ENCODE data around the gene NEFH. TPM values are rescaled to one million over a fixed set of nuclear protein-coding genes. Genes with fewer than 3 reads are reported as not detected.

Gene NEFH
- total RNA-seq, 1 experiment from 2014 or later: not detected

GRCh38 chr22:29493636-29494035 is 13.6 kb downstream of the NEFH start:
- DNase-seq (ENCODE audit: low spot score): no peak

- no peak for DNase-seq (ENCODE audit: low spot score)
Observed at GRCh38 chr22:29499852-29500251, 19.8 kb downstream of the NEFH start.

GRCh38 chr22:29503811-29504372 is 23.9 kb downstream of the NEFH start:
- DNase-seq (ENCODE audit: low spot score): no peak

DNA sequence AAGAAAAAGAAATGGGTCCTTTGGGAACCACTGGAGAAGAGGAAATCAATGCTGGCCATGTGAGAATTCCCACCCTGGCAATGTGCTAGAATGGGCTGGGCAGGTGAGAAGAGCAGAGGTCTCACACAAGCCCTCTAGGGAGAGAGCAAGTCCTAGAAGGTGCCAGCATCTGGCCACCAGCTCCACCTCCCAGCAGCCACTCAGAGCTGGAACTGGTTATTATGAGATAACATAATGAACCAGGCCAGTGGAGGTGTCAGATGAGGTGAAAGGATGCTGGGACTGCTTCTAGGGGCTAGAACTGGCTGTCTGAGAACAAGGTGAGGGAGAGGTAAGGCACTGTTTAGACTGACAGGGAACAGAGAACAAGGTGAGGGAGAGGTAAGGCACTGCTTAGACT is 29.3 kb downstream of the NEFH start:
- DNase-seq (ENCODE audit: low spot score): no peak

- no peak for DNase-seq (ENCODE audit: low spot score)
Observed at GRCh38 chr22:29509815-29510214, 29.8 kb downstream of the NEFH start.

GRCh38 chr22:29510542-29510941 is 30.5 kb downstream of the NEFH start:
- no peak for DNase-seq (ENCODE audit: low spot score)

DNA sequence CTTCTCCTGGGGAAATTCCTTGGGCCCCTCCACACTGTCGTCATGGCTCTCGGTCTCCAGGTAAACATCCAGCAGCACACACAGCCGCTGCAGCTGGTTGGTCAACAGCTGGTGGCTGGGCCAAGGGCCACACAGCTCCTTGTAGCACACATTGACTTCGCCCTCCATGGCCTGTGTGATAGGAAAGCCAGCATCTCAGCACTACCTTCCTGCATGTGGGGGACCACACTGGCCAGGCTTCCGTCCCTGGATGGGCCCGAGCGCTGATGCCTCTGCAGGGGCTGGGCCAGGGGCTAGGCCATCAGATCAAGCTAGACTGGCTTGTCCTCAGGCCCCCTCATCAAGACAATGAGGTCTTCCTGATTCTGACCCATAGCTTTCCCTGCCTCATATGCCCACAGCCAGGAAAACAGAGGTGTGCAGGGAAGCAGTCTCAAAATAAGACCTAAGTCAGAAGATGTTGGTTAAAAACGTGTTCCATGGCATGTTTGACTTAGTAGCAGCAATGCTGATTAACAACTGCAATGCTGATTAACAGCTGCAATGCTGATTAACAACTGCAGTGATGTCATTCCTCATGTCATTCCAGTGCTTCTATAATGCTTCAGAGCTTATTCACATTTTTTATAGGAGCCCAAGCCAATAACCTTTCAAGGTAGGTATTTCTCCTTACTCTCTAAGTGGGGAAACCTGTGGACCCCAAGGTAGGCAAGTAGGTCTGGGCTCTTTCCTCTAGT is 31.3 kb downstream of the NEFH start:
- DNase-seq (ENCODE audit: low spot score): no peak

- no peak for DNase-seq (ENCODE audit: low spot score)
Observed at GRCh38 chr22:29512031-29512430, 32.0 kb downstream of the NEFH start.

DNA sequence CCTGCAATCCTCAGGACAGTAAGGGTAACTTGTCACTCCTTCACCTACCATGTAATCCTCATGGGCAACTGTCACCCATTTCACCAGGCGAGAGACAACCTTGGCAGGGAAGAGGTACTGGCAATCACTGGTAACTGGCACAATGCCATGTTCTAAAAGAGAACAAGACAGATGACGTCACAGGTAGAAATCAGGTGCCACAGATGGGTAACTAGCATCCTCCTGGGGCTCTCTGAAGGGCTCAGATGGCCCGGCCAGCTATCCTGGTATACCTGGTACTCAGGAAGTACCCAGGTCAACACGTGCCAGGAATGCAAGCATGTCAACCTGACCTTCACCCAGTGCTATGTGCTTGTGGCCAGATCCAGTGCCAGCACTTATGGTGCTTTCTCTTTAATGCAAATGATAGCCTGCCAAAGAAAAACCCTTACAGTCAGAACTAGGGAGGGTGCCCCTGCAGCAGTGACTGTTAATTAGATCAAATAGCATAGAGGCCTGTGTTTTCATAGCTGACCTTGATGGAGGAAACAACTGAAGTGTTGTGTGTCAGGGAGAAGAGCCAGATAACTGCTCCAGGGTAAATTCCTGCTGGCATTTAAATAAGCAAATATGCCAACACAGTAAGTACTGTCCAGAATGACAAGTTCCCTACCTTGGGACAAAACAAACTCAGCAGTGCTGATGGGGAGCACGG is 37.3 kb downstream of the NEFH start:
- no peak for DNase-seq (ENCODE audit: low spot score)

DNA sequence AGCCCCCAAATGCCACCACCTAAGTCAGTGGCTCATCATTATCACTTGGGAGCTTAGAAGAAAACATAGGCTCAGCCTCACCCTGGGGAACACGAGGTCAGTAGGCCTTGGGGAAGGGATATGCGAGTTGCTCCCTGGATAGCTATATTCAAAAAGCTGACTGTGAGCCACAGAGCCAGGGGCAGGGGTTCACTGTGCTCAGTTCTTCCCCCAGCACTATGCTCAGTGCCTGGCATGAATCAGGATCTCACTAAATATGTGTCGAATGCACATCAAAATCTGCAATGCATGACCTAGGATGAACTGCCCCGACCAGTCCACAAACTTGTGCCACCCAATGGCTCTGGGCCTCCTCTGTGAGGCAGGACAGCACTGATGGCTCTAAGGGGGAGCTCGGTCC is 38.4 kb downstream of the NEFH start:
- DNase-seq (ENCODE audit: low spot score): no peak

DNA sequence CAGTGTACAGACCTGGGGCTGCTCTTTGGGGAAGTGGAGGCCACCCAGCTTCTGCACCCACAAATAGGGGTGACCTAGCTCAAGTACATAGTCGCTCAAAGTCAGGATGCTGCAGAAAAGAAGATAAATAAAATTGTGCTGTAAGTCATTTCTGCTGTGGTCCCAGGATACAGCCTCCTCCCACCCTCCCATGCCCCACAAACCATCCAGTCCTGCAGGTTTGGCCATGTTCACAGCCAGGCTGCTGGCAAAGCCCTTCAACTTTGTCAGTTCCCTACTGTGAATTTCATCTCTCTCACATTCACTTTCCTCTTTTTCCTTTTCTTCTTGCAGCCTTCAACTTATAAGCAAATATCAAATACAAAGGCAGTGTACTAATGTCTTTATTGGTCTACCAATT is 40.0 kb downstream of the NEFH start:
- no peak for DNase-seq (ENCODE audit: low spot score)

DNA sequence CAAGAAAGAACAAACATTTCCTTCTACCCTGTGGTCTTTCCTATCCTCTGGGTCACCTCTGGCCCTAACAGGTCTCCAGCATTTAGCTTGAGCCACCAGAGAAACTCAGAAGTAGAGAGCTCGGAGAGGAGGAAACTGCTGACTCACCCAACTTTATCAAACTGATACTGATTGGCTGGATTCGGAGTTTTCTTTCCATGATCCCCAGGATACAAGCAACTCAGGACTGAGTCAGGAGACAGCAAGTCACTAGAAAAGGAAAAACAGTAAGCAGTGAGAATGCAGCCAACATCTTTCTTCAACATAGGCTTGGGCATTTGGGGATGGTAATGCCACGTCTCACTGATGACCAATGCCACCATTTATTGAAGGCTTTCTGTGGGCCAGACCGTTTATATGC is 40.8 kb downstream of the NEFH start:
- no peak for DNase-seq (ENCODE audit: low spot score)

GRCh38 chr22:29521526-29521925 is 41.5 kb downstream of the NEFH start:
- no peak for DNase-seq (ENCODE audit: low spot score)

GRCh38 chr22:29523761-29524160 is 43.7 kb downstream of the NEFH start:
- no peak for DNase-seq (ENCODE audit: low spot score)

GRCh38 chr22:29524442-29525191 is 44.6 kb downstream of the NEFH start:
- peak; percentile 62 for DNase-seq (ENCODE audit: low spot score)

DNA sequence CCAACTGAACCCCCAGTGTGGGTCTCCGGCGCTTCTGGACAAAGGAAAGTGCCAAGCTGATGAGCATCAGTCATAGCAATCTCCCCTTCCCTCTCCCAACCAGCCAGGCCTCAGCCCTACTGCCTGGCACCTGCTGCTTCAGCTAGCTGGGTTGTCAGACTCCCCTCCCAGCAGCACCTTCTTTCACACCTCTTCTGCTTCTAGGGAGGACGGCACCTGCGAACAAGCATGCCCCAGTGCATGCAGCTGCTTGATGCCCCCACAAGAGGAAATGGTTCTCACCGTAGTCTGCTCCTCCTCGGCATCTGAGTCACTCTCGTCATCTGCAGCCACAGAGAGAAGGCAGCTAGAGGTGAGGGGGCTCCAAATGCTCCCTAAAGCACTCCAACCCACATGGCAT is 48.1 kb downstream of the NEFH start:
- no peak for DNase-seq (ENCODE audit: low spot score)

DNA sequence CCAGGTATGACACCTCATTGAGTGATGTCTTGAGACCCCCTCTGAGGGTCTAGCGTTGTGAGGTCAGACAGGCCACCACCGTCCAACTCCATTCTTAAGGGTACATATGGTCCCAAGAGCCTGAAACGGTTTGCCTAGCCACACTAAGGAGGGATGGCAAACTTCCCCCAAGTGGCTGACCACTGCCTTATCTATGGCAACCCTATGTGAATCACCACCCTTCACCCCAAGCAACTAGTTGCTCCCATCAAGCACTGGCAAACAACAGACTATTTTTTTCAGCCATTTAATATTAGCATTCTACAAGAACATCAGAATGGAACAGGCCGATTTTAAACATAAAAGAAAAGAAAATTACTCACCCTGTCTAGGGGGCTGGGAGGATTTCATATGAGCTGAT is 50.7 kb downstream of the NEFH start:
- DNase-seq (ENCODE audit: low spot score): no peak

DNA sequence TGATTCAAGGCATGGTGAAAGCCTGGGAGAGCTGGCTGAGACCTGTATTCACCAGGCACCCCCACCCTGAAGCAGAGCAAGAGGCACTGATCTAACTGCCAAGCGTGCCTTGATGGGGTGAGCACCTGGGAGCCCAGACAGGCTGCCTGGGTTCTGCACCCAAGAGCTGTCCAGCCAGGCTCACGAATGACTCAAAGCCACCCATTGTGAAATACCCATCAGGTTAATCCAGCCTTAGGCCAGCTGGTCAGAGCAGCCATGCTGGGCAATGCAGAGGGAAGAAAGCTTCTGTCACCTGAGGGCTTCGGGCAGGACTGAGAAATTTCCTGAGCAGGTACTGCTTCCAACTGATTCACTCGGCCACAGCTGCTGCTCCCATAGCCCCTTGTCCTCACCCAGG is 51.4 kb downstream of the NEFH start:
- no peak for DNase-seq (ENCODE audit: low spot score)

DNA sequence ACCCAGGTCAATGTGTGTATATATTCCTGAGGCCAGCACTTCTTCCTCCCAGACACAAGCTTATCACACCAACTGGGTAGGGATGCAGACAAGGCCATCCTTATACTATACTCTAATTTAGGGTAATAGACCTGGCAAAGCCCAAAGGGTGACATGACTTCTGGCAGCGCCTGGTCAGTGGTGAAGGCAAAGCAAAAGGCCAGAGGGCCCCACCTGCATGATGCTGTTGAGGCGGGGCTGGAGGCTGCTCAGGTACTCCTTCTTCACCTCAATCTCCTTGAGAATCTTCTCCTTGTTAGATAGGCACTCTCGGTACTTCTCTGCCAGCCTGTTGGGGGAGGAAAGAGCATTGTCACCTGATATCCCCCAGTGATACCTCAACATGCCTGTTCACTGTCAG is 56.4 kb downstream of the NEFH start:
- DNase-seq (ENCODE audit: low spot score): no peak

DNA sequence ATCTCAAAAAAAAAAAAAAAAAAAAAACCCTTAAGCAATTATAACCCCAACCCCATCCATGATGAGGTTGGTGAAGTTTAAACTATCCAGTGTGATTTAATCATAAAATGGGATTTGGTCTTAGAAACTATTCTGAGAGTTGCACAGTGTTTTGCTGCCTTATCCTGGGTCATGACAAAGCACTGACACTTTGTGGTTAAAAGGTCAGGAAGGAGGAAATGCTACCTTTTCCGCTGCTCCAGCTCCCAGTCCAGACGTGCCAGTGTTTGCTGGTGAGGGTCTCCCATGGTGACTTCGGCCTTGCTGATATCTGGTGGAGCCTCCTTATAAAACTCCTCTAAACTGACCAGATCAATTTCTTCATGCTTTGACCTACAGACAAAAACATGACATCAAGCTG is 59.1 kb downstream of the NEFH start:
- DNase-seq (ENCODE audit: low spot score): no peak

Data from HT-29 (cell line).